Astrocyte of the spinal cord (primary cell): ENCODE data around the gene PXDC1.

Experiments used
- DNase-seq: peaks from one replicate; pipeline ENCODE4 v3.0.0; 2011; ENCODE audit warnings: low read depth, low spot score
- H3K4me3 ChIP-seq: 2 replicates; pipeline ENCODE4 v1.5.1; 2011; ENCODE audit warnings: low read depth, mild to moderate bottlenecking, low read length, moderate library complexity
- in situ Hi-C: cut with HindIII; loops from 2 replicates; pipeline ENCODE4 v1.10.0; 2017; ENCODE audit warnings: low sequenced_read_pairs
- TF ChIP-seq, protein P1 (sequence below): IDR thresholded peaks from 2 replicates; pipeline ENCODE4 v1.5.1; 2012; ENCODE audit warnings: low read depth, mild to moderate bottlenecking, low read length, inconsistent platforms

The PXDC1 gene

GRCh38 chr6:3731700-3732099, 19.8 kb downstream of the PXDC1 start:
- TF ChIP-seq, protein P1, sequence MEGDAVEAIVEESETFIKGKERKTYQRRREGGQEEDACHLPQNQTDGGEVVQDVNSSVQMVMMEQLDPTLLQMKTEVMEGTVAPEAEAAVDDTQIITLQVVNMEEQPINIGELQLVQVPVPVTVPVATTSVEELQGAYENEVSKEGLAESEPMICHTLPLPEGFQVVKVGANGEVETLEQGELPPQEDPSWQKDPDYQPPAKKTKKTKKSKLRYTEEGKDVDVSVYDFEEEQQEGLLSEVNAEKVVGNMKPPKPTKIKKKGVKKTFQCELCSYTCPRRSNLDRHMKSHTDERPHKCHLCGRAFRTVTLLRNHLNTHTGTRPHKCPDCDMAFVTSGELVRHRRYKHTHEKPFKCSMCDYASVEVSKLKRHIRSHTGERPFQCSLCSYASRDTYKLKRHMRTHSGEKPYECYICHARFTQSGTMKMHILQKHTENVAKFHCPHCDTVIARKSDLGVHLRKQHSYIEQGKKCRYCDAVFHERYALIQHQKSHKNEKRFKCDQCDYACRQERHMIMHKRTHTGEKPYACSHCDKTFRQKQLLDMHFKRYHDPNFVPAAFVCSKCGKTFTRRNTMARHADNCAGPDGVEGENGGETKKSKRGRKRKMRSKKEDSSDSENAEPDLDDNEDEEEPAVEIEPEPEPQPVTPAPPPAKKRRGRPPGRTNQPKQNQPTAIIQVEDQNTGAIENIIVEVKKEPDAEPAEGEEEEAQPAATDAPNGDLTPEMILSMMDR: no peak
- H3K4me3 ChIP-seq: no peak overlapping the region
- in situ Hi-C loops: no loop called here
- no peak for DNase-seq

DNA sequence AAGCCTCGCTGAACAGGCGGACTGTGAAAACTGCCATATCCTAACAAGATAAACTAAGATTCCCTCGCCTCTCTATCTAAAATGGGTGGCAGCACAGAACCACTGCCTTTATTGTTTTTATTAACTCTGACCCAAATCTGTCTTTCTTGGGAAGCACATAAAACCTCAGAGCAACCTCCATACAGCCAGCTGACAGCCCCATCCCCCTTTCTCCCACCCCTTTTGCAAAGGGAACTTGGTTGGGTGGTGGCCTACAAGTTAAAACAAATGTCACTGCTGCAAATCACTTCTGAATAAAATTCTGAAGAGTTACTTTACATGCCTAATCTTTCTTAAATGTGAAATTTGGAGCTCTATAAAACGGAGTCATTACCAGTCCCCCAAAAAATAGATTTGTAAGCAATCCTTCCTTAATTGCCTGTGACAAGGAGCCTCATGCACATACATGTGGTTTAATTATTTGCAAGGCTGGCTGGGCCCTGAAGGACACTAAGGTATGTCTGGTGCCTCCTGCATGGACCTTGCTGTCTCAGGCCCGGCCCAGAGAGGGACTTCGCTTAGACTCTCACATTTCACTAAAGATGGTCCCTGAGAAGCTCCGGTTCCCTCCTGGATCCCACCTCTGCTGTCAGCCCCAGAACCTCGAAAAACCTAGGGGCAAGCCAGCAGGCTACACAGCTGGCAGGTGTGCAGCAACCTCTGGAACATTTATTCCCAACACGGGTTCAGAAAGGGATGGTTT, 21.7 kb downstream of the PXDC1 start:
- no peak for DNase-seq
- TF ChIP-seq, protein P1: no peak
- no peak overlapping the region for H3K4me3 ChIP-seq
- in situ Hi-C loops: no loop called here

GRCh38 chr6:3727593-3728108, 23.9 kb downstream of the PXDC1 start:
- in situ Hi-C loops: no loop called here
- no peak for DNase-seq
- TF ChIP-seq, protein P1: no peak
- H3K4me3 ChIP-seq: no peak overlapping the region

GRCh38 chr6:3727036-3727435, 24.5 kb downstream of the PXDC1 start:
- H3K4me3 ChIP-seq: no peak overlapping the region
- no peak for DNase-seq
- TF ChIP-seq, protein P1: no peak
- in situ Hi-C loops: no loop called here

GRCh38 chr6:3726421-3726820, 25.1 kb downstream of the PXDC1 start:
- TF ChIP-seq, protein P1: no peak
- in situ Hi-C loops: no loop called here
- no peak for DNase-seq

DNA sequence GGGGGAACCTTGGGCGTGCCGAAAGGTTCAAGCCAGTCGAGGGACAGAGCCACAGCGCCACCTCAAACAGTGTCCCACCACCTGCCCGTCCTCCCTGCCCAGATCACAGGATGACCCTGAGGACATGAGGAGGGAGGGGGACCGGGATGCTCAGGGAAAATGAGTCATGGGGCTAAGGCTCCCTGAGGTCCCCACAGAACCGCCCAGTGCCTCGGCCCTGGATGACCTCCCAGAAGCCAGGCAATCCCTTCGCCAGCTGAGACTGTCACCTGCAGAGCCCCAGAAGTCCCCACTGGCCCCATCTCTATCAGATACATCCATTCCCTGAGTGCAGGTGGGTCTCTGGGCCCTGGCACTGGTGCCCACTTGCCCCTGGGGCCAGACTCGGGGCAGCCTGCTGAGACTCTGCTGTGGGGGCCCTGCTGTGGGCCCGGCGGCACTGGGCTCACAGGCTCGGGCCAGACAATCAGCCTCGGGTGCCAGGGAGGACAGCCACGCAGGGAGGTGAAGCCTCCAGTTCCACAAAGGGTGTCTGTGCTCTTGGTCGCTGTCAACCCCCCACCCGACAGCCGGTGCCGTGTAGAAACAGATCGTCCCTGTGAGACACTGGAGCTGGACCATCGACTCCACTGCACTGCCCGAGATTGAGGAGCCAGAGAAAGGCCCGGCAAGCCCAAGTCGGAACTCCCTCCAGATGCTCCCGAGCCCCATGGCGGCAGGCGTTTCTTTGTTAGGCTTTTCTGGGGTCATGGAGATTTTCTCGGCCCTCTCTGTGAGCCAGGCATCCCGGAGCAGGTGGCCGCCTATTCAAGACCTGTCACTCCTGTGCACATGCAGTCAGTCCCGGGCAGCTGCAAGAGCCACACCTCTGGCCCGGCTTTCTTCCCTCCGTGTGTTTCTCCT, 26.1 kb downstream of the PXDC1 start:
- H3K4me3 ChIP-seq: no peak overlapping the region
- no peak for DNase-seq
- TF ChIP-seq, protein P1: no peak
- in situ Hi-C loops: no loop called here

More at GRCh38 chr6:3726421-3726820, 25.1 kb downstream of the PXDC1 start:
- H3K4me3 ChIP-seq: no peak overlapping the region
